H1 (cell line): Measurements from ENCODE around the gene ZBTB25. TPM values are rescaled to one million over a fixed set of nuclear protein-coding genes. Genes with fewer than 3 reads are reported as not detected.

Experiments used
- ASH2L ChIP-seq: fragments of 200-600, 300-600 bp; sonication (generic); IDR thresholded peaks from one replicate; pipeline ENCODE4 v1.7.1; 2017; ENCODE audit warnings: low read length
- BCL11A ChIP-seq, 2 experiments: IDR thresholded peaks; one replicate each; pipeline ENCODE4 v1.6.1; 2011; ENCODE audit warnings: low read depth in 2 of 2, low read length in 2 of 2, mild to moderate bottlenecking in 2 of 2
- MAFK ChIP-seq: IDR thresholded peaks from 2 replicates; pipeline ENCODE4 v1.6.1; 2012; ENCODE audit warnings: low read depth, mild to moderate bottlenecking, improper control_type of control experiment, low read length
- NANOG ChIP-seq: IDR thresholded peaks from 2 replicates; pipeline ENCODE4 v1.6.1; 2011; ENCODE audit warnings: low read length, low read depth, mild to moderate bottlenecking, inconsistent platforms; ENCODE audit not compliant: insufficient read depth, poor library complexity, severe bottlenecking
- SP4 ChIP-seq: IDR thresholded peaks from 2 replicates; pipeline ENCODE4 v1.6.1; 2012; ENCODE audit warnings: low read length, inconsistent platforms
- polyA plus RNA-seq, 7 experiments: library from polyadenylated mRNA; depleted of rRNA in 3 of 7; stranded (reverse) in 5 of 7; unstranded in 2 of 7; fragments of >200 nt in 5 of 7; fragments of 200-250 nt in 2 of 7; gene quantifications; 1 replicate in 5 of 7; 2 replicates in 1 of 7; 4 replicates in 1 of 7; pipeline versions ENCODE4 v1.2.1 to v1.2.3, GENCODE V29; 2011 to 2013; ENCODE audit warnings: missing spikeins in 2 of 7, mixed read lengths in 2 of 7
- total RNA-seq: library from RNA; stranded (reverse); fragmentation: NEBNext Ultra II Directional; extraction: Animal tissue kit (Norgen Biotek cat#: 25700); gene quantifications from 2 replicates; pipeline ENCODE4 v1.2.1, GENCODE V29; 2021
- TF ChIP-seq, protein P1 (sequence below): fragments of 300-600 bp; sonication (generic); IDR thresholded peaks from 2 replicates; pipeline ENCODE4 v1.7.1; 2012; ENCODE audit warnings: low read length, moderate library complexity, mild to moderate bottlenecking, inconsistent platforms; ENCODE audit not compliant: insufficient replicate concordance
- TF ChIP-seq, protein P2 (sequence below): IDR thresholded peaks from 2 replicates; pipeline ENCODE4 v1.6.1; 2012; ENCODE audit warnings: inconsistent platforms

The ZBTB25 gene
- total and polyA plus RNA-seq, 2 of the 8 experiments (the other 6 are each of a cell fraction or from before 2014, with no cell fraction given): 5.4 to 11.4 TPM

DNA sequence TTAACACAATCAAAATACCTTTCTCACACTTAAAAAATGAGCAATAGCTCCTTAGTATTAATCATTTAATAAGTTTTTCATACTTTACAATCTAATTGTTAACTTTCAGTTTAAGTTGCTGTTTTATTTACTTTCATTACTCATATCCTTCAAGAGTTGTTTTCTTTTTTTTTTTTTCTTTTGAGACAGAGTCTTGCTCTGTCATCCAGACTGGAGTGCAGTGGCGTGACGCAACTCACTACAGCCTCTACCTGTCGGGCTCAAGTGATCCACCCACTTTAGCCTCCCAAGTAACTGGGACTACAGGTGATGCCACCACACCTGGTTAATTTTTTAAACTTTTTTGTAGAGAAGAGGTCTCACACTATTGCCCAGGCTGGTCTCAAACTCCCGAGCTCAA is 17.1 kb upstream of the ZBTB25 start (continued):
- TF ChIP-seq, protein P1, sequence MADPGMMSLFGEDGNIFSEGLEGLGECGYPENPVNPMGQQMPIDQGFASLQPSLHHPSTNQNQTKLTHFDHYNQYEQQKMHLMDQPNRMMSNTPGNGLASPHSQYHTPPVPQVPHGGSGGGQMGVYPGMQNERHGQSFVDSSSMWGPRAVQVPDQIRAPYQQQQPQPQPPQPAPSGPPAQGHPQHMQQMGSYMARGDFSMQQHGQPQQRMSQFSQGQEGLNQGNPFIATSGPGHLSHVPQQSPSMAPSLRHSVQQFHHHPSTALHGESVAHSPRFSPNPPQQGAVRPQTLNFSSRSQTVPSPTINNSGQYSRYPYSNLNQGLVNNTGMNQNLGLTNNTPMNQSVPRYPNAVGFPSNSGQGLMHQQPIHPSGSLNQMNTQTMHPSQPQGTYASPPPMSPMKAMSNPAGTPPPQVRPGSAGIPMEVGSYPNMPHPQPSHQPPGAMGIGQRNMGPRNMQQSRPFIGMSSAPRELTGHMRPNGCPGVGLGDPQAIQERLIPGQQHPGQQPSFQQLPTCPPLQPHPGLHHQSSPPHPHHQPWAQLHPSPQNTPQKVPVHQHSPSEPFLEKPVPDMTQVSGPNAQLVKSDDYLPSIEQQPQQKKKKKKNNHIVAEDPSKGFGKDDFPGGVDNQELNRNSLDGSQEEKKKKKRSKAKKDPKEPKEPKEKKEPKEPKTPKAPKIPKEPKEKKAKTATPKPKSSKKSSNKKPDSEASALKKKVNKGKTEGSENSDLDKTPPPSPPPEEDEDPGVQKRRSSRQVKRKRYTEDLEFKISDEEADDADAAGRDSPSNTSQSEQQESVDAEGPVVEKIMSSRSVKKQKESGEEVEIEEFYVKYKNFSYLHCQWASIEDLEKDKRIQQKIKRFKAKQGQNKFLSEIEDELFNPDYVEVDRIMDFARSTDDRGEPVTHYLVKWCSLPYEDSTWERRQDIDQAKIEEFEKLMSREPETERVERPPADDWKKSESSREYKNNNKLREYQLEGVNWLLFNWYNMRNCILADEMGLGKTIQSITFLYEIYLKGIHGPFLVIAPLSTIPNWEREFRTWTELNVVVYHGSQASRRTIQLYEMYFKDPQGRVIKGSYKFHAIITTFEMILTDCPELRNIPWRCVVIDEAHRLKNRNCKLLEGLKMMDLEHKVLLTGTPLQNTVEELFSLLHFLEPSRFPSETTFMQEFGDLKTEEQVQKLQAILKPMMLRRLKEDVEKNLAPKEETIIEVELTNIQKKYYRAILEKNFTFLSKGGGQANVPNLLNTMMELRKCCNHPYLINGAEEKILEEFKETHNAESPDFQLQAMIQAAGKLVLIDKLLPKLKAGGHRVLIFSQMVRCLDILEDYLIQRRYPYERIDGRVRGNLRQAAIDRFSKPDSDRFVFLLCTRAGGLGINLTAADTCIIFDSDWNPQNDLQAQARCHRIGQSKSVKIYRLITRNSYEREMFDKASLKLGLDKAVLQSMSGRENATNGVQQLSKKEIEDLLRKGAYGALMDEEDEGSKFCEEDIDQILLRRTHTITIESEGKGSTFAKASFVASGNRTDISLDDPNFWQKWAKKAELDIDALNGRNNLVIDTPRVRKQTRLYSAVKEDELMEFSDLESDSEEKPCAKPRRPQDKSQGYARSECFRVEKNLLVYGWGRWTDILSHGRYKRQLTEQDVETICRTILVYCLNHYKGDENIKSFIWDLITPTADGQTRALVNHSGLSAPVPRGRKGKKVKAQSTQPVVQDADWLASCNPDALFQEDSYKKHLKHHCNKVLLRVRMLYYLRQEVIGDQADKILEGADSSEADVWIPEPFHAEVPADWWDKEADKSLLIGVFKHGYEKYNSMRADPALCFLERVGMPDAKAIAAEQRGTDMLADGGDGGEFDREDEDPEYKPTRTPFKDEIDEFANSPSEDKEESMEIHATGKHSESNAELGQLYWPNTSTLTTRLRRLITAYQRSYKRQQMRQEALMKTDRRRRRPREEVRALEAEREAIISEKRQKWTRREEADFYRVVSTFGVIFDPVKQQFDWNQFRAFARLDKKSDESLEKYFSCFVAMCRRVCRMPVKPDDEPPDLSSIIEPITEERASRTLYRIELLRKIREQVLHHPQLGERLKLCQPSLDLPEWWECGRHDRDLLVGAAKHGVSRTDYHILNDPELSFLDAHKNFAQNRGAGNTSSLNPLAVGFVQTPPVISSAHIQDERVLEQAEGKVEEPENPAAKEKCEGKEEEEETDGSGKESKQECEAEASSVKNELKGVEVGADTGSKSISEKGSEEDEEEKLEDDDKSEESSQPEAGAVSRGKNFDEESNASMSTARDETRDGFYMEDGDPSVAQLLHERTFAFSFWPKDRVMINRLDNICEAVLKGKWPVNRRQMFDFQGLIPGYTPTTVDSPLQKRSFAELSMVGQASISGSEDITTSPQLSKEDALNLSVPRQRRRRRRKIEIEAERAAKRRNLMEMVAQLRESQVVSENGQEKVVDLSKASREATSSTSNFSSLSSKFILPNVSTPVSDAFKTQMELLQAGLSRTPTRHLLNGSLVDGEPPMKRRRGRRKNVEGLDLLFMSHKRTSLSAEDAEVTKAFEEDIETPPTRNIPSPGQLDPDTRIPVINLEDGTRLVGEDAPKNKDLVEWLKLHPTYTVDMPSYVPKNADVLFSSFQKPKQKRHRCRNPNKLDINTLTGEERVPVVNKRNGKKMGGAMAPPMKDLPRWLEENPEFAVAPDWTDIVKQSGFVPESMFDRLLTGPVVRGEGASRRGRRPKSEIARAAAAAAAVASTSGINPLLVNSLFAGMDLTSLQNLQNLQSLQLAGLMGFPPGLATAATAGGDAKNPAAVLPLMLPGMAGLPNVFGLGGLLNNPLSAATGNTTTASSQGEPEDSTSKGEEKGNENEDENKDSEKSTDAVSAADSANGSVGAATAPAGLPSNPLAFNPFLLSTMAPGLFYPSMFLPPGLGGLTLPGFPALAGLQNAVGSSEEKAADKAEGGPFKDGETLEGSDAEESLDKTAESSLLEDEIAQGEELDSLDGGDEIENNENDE: no peak
- TF ChIP-seq NANOG (no peak), ASH2L (no peak), SP4 (no peak), BCL11A (IDR thresholded peaks at IDR 0.05; ENCODE audit: low read depth in 2 of 2, low read length in 2 of 2) (no peak), MAFK (no peak)
- TF ChIP-seq, protein P2, sequence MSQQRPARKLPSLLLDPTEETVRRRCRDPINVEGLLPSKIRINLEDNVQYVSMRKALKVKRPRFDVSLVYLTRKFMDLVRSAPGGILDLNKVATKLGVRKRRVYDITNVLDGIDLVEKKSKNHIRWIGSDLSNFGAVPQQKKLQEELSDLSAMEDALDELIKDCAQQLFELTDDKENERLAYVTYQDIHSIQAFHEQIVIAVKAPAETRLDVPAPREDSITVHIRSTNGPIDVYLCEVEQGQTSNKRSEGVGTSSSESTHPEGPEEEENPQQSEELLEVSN: no peak
